DOHH2 (cell line): ENCODE results near the gene LMCD1.

Source experiments
- CTCF ChIP-seq: fragments of 200-600 bp; sonication (generic); IDR thresholded peaks from one replicate; pipeline ENCODE4 v1.5.1; 2014; ENCODE audit warnings: antibody characterized with exemption, mild to moderate bottlenecking, low read depth, low read length; ENCODE audit not compliant: poor library complexity, severe bottlenecking
- EZH2phosphoT487 ChIP-seq: fragments of 200-600 bp; sonication (generic); IDR thresholded peaks from 2 replicates; pipeline ENCODE4 v1.6.1; 2017; ENCODE audit warnings: borderline replicate concordance, mild to moderate bottlenecking, antibody characterized with exemption, low read length, moderate library complexity, mixed read lengths

GRCh38 chr3:8562081-8562595 is 60.5 kb downstream of the LMCD1 start:
- TF ChIP-seq CTCF: no peak
- no peak for TF ChIP-seq EZH2phosphoT487
